HepG2 (cell line): ENCODE measurements around the gene STARD5. TPM values are rescaled to one million over a fixed set of nuclear protein-coding genes. Genes with fewer than 3 reads are reported as not detected.

ENCODE experiments used
- FLYWCH1 ChIP-seq: sonication (generic); formaldehyde crosslinking; IDR thresholded peaks from 2 replicates; pipeline ENCODE4 v1.8.1; 2023; ENCODE audit warnings: mild to moderate bottlenecking, missing genetic modification reagents
- IKZF1 ChIP-seq: fragments of 450-650 bp; IDR thresholded peaks from 2 replicates; pipeline ENCODE4 v1.7.1; 2016
- KAT2B ChIP-seq: fragments of 150-350 bp; IDR thresholded peaks from 2 replicates; pipeline ENCODE4 v1.6.1; 2014; ENCODE audit warnings: low read depth, low read length, borderline replicate concordance
- MBD4 ChIP-seq: IDR thresholded peaks from 2 replicates; pipeline ENCODE4 v1.6.1; 2012; ENCODE audit warnings: low read length, inconsistent platforms, borderline replicate concordance
- MXI1 ChIP-seq: IDR thresholded peaks from 3 replicates; pipeline ENCODE4 v1.6.1; 2012; ENCODE audit warnings: low read depth, low read length, inconsistent platforms, borderline replicate concordance
- SIX4 ChIP-seq: sonication (generic); formaldehyde crosslinking; IDR thresholded peaks from 2 replicates; pipeline ENCODE4 v1.4.0; 2020; ENCODE audit warnings: missing genetic modification reagents
- ZFP41 ChIP-seq: sonication (generic); formaldehyde crosslinking; IDR thresholded peaks from 2 replicates; pipeline ENCODE4 v1.4.0; 2020; ENCODE audit warnings: mild to moderate bottlenecking, missing genetic modification reagents, borderline replicate concordance
- ZNF138 ChIP-seq: sonication (generic); formaldehyde crosslinking; IDR thresholded peaks from 2 replicates; pipeline ENCODE4 v1.5.0; 2020; ENCODE audit warnings: mild to moderate bottlenecking, low read depth, missing genetic modification reagents
- ZNF180 ChIP-seq: sonication (generic); formaldehyde crosslinking; IDR thresholded peaks from 2 replicates; pipeline ENCODE4 v1.4.0; 2020; ENCODE audit warnings: low read depth, missing genetic modification reagents, borderline replicate concordance
- ZNF274 ChIP-seq: sonication (generic); formaldehyde crosslinking; IDR thresholded peaks from 2 replicates; pipeline ENCODE4 v1.5.1; 2020; ENCODE audit warnings: mild to moderate bottlenecking, missing genetic modification reagents
- ZNF468 ChIP-seq: sonication (generic); formaldehyde crosslinking; IDR thresholded peaks from 2 replicates; pipeline ENCODE4 v1.8.0; 2022; ENCODE audit warnings: mild to moderate bottlenecking, moderate library complexity, missing genetic modification reagents
- ZNF777 ChIP-seq: sonication (generic); formaldehyde crosslinking; IDR thresholded peaks from 2 replicates; pipeline ENCODE4 v1.4.0; 2020; ENCODE audit warnings: missing genetic modification reagents
- ZNF878 ChIP-seq: sonication (generic); formaldehyde crosslinking; IDR thresholded peaks from 2 replicates; pipeline ENCODE4 v1.8.1; 2023; ENCODE audit warnings: mild to moderate bottlenecking, missing genetic modification reagents, moderate library complexity
- polyA plus RNA-seq, 8 experiments: library from polyadenylated mRNA; depleted of rRNA in 3 of 8; stranded (reverse) in 7 of 8; unstranded in 1 of 8; fragments of >200 nt; fragmentation: Illumina TruSeq in 4 of 8; extraction: Trizol in 4 of 8; gene quantifications; 2 replicates each; pipeline versions ENCODE4 v1.2.1 to v1.2.3, GENCODE V29; 2011 to 2016; ENCODE audit warnings: low read depth in 4 of 8, missing spikeins in 1 of 8, mixed read lengths in 1 of 8; ENCODE audit not compliant: insufficient read depth in 1 of 8
- total RNA-seq, 5 experiments: library from RNA; depleted of rRNA; stranded (reverse); fragments of >200 nt; fragmentation: Illumina TruSeq; extraction: Trizol; gene quantifications; 2 replicates each; pipeline ENCODE4 v1.2.3, GENCODE V29; 2016; ENCODE audit warnings: low read depth in 1 of 5
- TF ChIP-seq, protein P1 (sequence below): sonication (generic); formaldehyde crosslinking; IDR thresholded peaks from 2 replicates; pipeline ENCODE4 v1.4.0; 2020; ENCODE audit warnings: missing genetic modification reagents
- TF ChIP-seq, protein P2 (sequence below): sonication (generic); formaldehyde crosslinking; IDR thresholded peaks from 2 replicates; pipeline ENCODE4 v1.5.1; 2020; ENCODE audit warnings: missing genetic modification reagents, mild to moderate bottlenecking, borderline replicate concordance
- TF ChIP-seq, protein P3 (sequence below): sonication (generic); formaldehyde crosslinking; IDR thresholded peaks from 2 replicates; pipeline ENCODE4 v1.4.0; 2020; ENCODE audit warnings: missing genetic modification reagents, borderline replicate concordance

STARD5 gene
- total and polyA plus RNA-seq, 2 of the 13 experiments (the other 11 are each of a cell fraction or from before 2014, with no cell fraction given): 3.1 to 3.5 TPM

DNA sequence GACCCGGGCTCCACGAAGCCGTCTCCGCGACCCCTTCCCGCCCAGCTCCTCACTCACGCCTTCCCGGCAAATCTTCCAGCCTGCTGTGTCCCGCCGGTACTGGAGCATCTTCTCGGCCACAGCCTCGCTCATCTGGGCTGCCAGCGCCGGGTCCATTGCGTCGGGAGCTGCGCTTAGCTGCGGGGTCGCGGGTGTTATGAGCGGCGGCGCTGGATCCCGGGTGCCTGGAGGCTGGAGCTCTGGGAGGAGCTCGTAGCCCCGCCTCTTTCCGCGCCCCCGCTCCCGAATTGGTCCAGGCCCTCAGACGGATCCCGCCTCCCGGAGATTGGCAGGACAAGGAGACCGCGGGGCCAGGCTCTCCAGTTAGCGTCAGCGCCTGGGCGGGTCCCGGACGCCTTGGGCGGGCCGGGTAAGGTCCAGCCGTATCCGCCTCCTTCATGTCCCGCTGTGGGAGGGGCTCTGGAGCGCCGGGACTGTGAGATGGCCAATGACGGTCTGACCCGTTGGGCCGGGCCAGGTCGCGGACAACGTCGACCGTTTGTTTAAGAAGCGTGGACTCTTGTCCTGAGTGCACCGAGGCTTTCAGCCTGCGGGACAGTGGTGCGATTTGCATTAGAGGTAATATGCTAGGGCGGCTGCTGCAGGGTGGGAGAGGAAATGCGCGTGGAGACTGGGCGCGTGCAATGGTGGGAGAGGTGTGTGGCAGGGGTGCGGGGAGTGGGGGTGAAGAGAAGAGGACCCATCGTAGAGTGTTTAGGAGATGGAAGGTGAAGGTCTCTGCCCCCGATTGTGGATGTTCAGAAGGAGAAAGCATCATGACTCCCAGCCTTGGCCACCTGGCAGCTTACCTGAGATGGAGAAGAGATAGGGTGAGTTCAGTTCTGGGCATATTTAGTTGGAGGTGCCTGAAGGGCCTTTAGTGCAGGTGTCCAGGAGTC is at the start of gene STARD5 (continued):
- TF ChIP-seq, protein P1, sequence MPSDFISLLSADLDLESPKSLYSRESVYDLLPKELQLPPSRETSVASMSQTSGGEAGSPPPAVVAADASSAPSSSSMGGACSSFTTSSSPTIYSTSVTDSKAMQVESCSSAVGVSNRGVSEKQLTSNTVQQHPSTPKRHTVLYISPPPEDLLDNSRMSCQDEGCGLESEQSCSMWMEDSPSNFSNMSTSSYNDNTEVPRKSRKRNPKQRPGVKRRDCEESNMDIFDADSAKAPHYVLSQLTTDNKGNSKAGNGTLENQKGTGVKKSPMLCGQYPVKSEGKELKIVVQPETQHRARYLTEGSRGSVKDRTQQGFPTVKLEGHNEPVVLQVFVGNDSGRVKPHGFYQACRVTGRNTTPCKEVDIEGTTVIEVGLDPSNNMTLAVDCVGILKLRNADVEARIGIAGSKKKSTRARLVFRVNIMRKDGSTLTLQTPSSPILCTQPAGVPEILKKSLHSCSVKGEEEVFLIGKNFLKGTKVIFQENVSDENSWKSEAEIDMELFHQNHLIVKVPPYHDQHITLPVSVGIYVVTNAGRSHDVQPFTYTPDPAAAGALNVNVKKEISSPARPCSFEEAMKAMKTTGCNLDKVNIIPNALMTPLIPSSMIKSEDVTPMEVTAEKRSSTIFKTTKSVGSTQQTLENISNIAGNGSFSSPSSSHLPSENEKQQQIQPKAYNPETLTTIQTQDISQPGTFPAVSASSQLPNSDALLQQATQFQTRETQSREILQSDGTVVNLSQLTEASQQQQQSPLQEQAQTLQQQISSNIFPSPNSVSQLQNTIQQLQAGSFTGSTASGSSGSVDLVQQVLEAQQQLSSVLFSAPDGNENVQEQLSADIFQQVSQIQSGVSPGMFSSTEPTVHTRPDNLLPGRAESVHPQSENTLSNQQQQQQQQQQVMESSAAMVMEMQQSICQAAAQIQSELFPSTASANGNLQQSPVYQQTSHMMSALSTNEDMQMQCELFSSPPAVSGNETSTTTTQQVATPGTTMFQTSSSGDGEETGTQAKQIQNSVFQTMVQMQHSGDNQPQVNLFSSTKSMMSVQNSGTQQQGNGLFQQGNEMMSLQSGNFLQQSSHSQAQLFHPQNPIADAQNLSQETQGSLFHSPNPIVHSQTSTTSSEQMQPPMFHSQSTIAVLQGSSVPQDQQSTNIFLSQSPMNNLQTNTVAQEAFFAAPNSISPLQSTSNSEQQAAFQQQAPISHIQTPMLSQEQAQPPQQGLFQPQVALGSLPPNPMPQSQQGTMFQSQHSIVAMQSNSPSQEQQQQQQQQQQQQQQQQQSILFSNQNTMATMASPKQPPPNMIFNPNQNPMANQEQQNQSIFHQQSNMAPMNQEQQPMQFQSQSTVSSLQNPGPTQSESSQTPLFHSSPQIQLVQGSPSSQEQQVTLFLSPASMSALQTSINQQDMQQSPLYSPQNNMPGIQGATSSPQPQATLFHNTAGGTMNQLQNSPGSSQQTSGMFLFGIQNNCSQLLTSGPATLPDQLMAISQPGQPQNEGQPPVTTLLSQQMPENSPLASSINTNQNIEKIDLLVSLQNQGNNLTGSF (CRISPR knock-in tag): no peak
- TF ChIP-seq IKZF1 (no peak), ZNF274 (no peak), FLYWCH1 (CRISPR knock-in tag) (no peak), SIX4 (CRISPR knock-in tag) (no peak), ZFP41 (CRISPR knock-in tag) (no peak), MBD4 (no peak), ZNF138 (CRISPR knock-in tag) (no peak), ZNF180 (CRISPR knock-in tag) (no peak), ZNF878 (CRISPR knock-in tag) (no peak), ZNF777 (CRISPR knock-in tag) (no peak), ZNF468 (CRISPR knock-in tag) (no peak), KAT2B (no peak), MXI1 (no peak; the same call in 2 of the 3 replicates)
- TF ChIP-seq, protein P2, sequence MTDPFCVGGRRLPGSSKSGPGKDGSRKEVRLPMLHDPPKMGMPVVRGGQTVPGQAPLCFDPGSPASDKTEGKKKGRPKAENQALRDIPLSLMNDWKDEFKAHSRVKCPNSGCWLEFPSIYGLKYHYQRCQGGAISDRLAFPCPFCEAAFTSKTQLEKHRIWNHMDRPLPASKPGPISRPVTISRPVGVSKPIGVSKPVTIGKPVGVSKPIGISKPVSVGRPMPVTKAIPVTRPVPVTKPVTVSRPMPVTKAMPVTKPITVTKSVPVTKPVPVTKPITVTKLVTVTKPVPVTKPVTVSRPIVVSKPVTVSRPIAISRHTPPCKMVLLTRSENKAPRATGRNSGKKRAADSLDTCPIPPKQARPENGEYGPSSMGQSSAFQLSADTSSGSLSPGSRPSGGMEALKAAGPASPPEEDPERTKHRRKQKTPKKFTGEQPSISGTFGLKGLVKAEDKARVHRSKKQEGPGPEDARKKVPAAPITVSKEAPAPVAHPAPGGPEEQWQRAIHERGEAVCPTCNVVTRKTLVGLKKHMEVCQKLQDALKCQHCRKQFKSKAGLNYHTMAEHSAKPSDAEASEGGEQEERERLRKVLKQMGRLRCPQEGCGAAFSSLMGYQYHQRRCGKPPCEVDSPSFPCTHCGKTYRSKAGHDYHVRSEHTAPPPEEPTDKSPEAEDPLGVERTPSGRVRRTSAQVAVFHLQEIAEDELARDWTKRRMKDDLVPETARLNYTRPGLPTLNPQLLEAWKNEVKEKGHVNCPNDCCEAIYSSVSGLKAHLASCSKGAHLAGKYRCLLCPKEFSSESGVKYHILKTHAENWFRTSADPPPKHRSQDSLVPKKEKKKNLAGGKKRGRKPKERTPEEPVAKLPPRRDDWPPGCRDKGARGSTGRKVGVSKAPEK (CRISPR knock-in tag): no peak
- TF ChIP-seq, protein P3, sequence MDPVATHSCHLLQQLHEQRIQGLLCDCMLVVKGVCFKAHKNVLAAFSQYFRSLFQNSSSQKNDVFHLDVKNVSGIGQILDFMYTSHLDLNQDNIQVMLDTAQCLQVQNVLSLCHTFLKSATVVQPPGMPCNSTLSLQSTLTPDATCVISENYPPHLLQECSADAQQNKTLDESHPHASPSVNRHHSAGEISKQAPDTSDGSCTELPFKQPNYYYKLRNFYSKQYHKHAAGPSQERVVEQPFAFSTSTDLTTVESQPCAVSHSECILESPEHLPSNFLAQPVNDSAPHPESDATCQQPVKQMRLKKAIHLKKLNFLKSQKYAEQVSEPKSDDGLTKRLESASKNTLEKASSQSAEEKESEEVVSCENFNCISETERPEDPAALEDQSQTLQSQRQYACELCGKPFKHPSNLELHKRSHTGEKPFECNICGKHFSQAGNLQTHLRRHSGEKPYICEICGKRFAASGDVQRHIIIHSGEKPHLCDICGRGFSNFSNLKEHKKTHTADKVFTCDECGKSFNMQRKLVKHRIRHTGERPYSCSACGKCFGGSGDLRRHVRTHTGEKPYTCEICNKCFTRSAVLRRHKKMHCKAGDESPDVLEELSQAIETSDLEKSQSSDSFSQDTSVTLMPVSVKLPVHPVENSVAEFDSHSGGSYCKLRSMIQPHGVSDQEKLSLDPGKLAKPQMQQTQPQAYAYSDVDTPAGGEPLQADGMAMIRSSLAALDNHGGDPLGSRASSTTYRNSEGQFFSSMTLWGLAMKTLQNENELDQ: peak; percentile 44; the same call in 1 of the 2 replicates
